ENCODE measurements around the gene PEAK1. TPM values are rescaled to one million over a fixed set of nuclear protein-coding genes. Genes with fewer than 3 reads are reported as not detected.
"Not testable (repeated sequence)": the region's sequence is repeated elsewhere in the genome, so short reads cannot be mapped to it uniquely, and the experiment has no call there.

The PEAK1 gene
- total RNA-seq, 1 experiment from 2014 or later, result 58.7 TPM

DNA sequence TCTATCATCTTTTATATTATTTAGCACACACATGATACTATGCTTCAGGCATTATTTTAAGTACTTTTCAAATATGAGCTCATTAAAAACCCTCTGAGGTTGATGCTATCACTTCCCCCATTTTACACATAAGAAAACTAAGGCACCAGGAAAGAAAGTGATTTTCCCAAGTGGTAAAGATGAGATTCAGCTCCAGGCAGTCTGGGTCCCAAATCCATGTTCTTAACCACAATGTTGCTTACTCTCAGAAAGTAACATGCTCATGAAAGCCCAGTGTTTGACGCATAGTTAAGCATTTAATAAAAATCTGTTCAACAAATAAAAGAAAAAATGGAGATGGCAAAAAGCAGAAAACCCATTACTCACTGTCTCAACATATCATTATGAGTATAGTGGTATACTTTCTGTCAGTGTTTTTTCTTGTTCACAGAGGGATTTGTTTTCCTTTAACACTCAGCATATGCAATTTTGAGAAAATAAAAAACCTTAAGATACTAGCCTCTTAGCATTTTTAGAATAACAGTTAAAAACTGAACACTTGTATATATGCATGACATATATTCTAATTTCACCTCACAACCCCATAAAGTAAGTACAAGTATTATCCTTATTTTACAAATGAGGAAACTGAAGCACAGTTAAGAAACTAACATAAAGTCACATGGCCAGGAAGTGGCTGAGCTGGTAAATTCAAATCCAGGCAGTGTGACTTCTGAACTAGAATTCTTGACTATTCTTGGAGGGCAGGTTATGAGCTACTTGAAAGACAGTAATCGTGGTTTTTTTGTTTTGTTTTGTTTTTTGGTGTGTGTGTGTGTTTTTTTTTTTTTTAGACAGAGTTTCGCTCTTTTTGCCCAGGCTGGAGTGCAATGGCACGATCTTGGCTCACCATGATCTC is 10.4 kb downstream of the PEAK1 start:
- ChIA-PET POLR2A (interaction anchor here (0.6 to 0.7 kb wide), 2 partner anchors 307 to 1035 kb away, joined by 3 to 7 read pairs; no protein-coding TSS in a partner anchor), CTCF (interaction anchor here (0.7 kb wide), 1 partner anchor 65 kb away, joined by 3 read pairs; no protein-coding TSS in a partner anchor)
- BruUV-seq (replicated peaks), result no TSS peak
- ATAC-seq (no peak), DNase-seq (ENCODE audit: low read depth, low spot score) (no peak)
- no peak overlapping the region for H3K4me3 ChIP-seq (ENCODE audit: low read depth in 2 of 2, low read length in 2 of 2)
- H3K9me3 ChIP-seq (ENCODE audit: control insufficient read depth, insufficient read depth, low read depth, low read length), result no peaks in the 10 kb centered on the region
- intact Hi-C loops (cut with micrococcal nuclease; ENCODE audit: unreplicated experiment), result no loop called here
- H3K27ac ChIP-seq (ENCODE audit: low read length), result no peak overlapping the region
- TF ChIP-seq, protein P1, sequence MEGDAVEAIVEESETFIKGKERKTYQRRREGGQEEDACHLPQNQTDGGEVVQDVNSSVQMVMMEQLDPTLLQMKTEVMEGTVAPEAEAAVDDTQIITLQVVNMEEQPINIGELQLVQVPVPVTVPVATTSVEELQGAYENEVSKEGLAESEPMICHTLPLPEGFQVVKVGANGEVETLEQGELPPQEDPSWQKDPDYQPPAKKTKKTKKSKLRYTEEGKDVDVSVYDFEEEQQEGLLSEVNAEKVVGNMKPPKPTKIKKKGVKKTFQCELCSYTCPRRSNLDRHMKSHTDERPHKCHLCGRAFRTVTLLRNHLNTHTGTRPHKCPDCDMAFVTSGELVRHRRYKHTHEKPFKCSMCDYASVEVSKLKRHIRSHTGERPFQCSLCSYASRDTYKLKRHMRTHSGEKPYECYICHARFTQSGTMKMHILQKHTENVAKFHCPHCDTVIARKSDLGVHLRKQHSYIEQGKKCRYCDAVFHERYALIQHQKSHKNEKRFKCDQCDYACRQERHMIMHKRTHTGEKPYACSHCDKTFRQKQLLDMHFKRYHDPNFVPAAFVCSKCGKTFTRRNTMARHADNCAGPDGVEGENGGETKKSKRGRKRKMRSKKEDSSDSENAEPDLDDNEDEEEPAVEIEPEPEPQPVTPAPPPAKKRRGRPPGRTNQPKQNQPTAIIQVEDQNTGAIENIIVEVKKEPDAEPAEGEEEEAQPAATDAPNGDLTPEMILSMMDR (IDR thresholded peaks at IDR 0.05), result no peak
- TF ChIP-seq SIN3A (IDR thresholded peaks at IDR 0.05; ENCODE audit: borderline replicate concordance, insufficient read depth, low read depth, low read length) (no peak), TCF7L2 (IDR thresholded peaks at IDR 0.05; ENCODE audit: low read depth, low read length) (no peak)
- TF ChIP-seq, protein P2, sequence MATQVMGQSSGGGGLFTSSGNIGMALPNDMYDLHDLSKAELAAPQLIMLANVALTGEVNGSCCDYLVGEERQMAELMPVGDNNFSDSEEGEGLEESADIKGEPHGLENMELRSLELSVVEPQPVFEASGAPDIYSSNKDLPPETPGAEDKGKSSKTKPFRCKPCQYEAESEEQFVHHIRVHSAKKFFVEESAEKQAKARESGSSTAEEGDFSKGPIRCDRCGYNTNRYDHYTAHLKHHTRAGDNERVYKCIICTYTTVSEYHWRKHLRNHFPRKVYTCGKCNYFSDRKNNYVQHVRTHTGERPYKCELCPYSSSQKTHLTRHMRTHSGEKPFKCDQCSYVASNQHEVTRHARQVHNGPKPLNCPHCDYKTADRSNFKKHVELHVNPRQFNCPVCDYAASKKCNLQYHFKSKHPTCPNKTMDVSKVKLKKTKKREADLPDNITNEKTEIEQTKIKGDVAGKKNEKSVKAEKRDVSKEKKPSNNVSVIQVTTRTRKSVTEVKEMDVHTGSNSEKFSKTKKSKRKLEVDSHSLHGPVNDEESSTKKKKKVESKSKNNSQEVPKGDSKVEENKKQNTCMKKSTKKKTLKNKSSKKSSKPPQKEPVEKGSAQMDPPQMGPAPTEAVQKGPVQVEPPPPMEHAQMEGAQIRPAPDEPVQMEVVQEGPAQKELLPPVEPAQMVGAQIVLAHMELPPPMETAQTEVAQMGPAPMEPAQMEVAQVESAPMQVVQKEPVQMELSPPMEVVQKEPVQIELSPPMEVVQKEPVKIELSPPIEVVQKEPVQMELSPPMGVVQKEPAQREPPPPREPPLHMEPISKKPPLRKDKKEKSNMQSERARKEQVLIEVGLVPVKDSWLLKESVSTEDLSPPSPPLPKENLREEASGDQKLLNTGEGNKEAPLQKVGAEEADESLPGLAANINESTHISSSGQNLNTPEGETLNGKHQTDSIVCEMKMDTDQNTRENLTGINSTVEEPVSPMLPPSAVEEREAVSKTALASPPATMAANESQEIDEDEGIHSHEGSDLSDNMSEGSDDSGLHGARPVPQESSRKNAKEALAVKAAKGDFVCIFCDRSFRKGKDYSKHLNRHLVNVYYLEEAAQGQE (IDR thresholded peaks at IDR 0.05; ENCODE audit: insufficient read depth in 1 of 2, low read depth in 2 of 2, low read length in 1 of 2), result no peak
- H3K36me3 ChIP-seq (ENCODE audit: control insufficient read depth, insufficient read depth, low read length), result no peaks in the 10 kb centered on the region
- no peaks in the 10 kb centered on the region for H3K27me3 ChIP-seq (ENCODE audit: control insufficient read depth, insufficient read depth, low read length)
- in situ Hi-C loops (cut with HindIII; ENCODE audit: low pct_unique_long_range_greater_than_20kb, low sequenced_read_pairs), result no loop called here
- H3K4me1 ChIP-seq (ENCODE audit: control insufficient read depth, insufficient read depth, low read length), result peaks cover 9% of the 10 kb centered on the region; the same call in 1 of the 2 replicates

DNA sequence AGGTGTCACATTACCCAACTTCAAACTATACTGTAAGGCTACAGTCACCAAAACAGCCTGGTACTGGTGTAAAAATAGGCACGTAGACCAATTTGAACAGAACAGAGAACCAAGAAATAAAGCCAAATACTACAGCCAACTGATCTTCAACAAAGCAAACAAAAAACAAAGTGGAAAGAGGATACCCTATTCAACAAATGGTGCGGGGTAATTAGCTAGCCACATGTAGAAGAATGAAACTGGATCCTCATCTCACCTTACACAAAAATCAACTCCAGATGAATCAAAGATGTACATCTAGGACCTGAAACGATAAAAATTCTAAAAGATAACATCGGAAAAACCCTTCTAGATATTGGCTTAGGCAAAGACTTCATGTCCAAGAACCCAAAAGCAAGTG is 13.1 kb downstream of the PEAK1 start:
- TF ChIP-seq SIN3A (IDR thresholded peaks at IDR 0.05; ENCODE audit: borderline replicate concordance, insufficient read depth, low read depth, low read length) (no peak), POLR2AphosphoS5 (IDR thresholded peaks at IDR 0.05; ENCODE audit: low read depth, low read length) (no peak), TCF7L2 (IDR thresholded peaks at IDR 0.05; ENCODE audit: low read depth, low read length) (no peak)
- TF ChIP-seq, protein P2 (IDR thresholded peaks at IDR 0.05; ENCODE audit: insufficient read depth in 1 of 2, low read depth in 2 of 2, low read length in 1 of 2), result no peak
- TF ChIP-seq, protein P1 (IDR thresholded peaks at IDR 0.05), result no peak
- Histone ChIP-seq H3K27me3 (ENCODE audit: control insufficient read depth, insufficient read depth, low read length) (no peaks in the 10 kb centered on the region), H3K4me1 (ENCODE audit: control insufficient read depth, insufficient read depth, low read length) (peaks cover 6% of the 10 kb centered on the region; the same call in 1 of the 2 replicates), H3K27ac (ENCODE audit: low read length) (no peak overlapping the region), H3K9me3 (ENCODE audit: control insufficient read depth, insufficient read depth, low read depth, low read length) (no peaks in the 10 kb centered on the region), H3K4me3 (ENCODE audit: low read depth in 2 of 2, low read length in 2 of 2) (no peak overlapping the region), H3K36me3 (ENCODE audit: control insufficient read depth, insufficient read depth, low read length) (no peaks in the 10 kb centered on the region)
- in situ Hi-C loops (cut with HindIII; ENCODE audit: low pct_unique_long_range_greater_than_20kb, low sequenced_read_pairs), result no loop called here
- POLR2A ChIA-PET, result interaction anchor here (0.6 kb wide), 1 partner anchor 24 kb away, joined by 17 read pairs; no protein-coding TSS in a partner anchor
- ATAC-seq (no peak), DNase-seq (ENCODE audit: low read depth, low spot score) (no peak)
- CTCF ChIA-PET, result no interaction called here
- intact Hi-C loops (cut with micrococcal nuclease; ENCODE audit: unreplicated experiment), result no loop called here
- no TSS peak for BruUV-seq (replicated peaks)

DNA sequence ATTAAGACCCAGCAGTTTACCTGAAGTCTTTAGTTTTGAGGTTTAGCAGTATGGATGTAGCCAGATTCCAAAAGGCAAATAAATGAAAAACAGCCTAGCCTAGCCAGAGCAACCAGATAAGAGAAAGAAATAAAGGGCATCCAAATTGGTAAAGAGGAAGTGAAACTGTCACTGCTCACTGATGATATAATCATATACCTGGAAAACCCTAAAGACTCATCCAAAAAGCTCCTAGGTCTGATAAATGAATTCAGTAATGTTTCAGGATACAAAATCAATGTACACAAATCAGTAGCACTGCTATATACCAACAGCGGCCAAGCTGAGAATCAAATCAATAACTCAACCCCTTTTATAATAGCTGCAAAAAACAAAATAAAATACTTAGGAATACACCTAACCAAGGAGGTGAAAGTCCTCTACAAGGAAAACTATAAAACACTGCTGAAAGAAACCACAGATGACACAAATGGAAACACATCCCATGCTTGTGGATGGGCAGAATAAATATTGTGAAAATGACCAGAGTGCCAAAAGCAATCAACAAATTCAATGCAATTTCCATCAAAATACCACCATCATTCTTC is 13.6 kb downstream of the PEAK1 start:
- H3K9me3 ChIP-seq (ENCODE audit: control insufficient read depth, insufficient read depth, low read depth, low read length); CTCF ChIA-PET: not testable (repeated sequence)

More for the DNA sequence above, 13.6 kb downstream of the PEAK1 start:
- POLR2A ChIA-PET, result interaction anchor here (0.6 kb wide), 1 partner anchor 24 kb away, joined by 17 read pairs; no protein-coding TSS in a partner anchor
- DNase-seq (ENCODE audit: low read depth, low spot score); H3K27me3 ChIP-seq (ENCODE audit: control insufficient read depth, insufficient read depth, low read length); ATAC-seq; H3K4me1 ChIP-seq (ENCODE audit: control insufficient read depth, insufficient read depth, low read length); intact Hi-C loops (cut with micrococcal nuclease; ENCODE audit: unreplicated experiment); in situ Hi-C loops (cut with HindIII; ENCODE audit: low pct_unique_long_range_greater_than_20kb, low sequenced_read_pairs); BruUV-seq (replicated peaks); H3K27ac ChIP-seq (ENCODE audit: low read length); H3K4me3 ChIP-seq (ENCODE audit: low read depth in 2 of 2, low read length in 2 of 2); H3K36me3 ChIP-seq (ENCODE audit: control insufficient read depth, insufficient read depth, low read length): not testable (repeated sequence)
